ENCODE results near the gene TMEM176B.

TMEM176B gene

DNA sequence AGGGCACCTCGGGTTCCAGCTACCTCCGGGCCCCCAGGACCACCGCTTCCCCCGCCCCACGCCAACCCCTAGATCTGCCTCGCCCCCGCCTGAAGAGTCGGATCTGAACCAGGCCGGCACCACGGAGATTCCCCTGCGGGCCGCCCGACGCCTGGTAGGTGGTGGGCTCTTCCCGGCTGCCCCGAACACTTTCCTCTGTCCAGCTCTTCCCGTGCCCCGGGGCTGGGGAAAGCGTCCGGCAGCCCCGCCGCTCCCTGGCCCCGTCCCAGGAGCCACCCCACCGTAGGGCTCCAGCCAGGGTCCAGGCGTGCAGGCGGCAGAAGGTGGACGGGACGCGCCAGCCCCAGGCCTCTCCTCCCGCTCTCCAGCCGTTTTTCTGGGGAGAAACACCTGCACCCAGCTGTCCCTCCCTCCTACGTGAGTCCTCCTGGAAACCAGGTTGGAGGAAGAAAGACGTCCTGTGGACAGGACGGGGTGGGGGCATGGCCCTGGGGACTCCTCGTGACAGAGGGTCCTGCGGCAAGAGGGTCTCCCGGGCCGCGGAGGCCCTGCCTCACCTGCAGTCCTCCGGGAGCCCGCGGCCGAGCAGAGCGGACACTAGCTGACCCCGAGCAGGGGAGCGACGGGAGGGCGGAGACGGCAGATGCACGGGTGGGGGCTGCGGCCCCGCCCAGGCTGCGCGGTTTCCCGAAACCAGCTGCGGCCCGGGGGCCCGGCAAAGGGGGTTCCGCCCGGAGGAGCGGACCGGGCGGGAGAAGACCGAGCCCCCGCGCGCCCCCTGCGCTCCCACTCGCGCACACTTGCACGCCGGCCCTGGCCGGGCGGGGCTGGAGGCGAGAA is at the start of gene TMEM176B:
Gene TMEM176B, minus strand, starts transcription at position 624 of the 840 bp plus-strand sequence. CDS start 3,795 bp downstream, outside the sequence.
- H3K4me3 ChIP-seq (ENCODE audit: low read depth, low read length): peak within 1 kb of the TSS; percentile 47
- no peak for DNase-seq (ENCODE audit: low read depth)

DNA sequence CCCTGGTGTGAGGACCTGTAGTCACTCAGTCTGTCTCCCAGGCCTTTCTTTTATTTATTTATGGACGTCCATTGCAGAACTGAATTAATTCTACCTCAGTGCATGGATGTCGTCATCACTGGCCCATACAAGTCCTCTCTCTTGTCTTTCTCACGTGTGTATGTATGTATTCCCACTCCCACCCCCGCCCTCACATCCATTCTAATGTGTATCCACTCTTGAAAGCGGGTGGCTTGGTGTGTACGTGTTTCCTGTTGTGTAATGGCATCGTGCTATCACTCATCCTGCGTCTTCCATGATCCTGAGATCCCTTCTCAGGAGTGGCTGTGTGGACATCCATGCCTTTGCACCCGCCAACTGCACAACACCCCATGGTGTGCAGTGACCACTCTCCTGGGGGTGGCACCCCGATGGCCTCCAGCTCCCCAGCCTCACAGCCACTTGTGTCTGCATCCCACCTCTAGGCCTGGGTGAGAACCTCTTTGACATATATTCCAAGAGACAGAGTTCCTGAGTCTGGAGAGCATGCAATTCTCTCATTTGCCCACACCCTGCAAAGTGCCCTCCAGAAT is 49.1 kb upstream of the TMEM176B start:
- DNase-seq (ENCODE audit: low read depth): no peak
- no peak overlapping the region for H3K4me3 ChIP-seq (ENCODE audit: low read depth, low read length)

DNA sequence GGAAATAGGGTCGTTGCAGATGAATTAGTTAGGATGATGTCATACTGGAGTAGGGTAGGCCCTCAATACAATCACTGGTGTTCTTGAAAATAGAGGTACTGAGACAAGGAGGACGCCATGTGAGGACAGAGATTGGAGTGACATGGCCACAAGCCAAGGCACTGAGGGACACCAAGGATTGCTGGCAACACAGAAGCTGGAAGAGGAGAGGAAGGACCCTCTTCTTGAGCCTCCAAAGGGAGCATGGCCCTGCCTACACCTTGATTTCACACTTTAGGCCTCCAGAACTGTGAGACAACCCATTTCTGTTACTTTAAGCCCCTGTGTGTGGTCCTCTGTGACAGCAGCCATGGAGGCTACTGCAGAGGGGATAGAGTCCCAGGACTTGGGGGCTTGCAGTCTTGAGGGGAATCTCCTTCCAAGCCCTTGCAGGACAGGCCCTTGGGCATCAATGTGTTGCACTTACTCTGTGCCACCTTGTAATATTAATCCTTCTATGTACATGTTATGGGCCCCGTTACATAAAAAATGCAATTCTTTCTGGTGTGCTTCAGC is 48.5 kb upstream of the TMEM176B start:
- no peak overlapping the region for H3K4me3 ChIP-seq (ENCODE audit: low read depth, low read length)
- no peak for DNase-seq (ENCODE audit: low read depth)

DNA sequence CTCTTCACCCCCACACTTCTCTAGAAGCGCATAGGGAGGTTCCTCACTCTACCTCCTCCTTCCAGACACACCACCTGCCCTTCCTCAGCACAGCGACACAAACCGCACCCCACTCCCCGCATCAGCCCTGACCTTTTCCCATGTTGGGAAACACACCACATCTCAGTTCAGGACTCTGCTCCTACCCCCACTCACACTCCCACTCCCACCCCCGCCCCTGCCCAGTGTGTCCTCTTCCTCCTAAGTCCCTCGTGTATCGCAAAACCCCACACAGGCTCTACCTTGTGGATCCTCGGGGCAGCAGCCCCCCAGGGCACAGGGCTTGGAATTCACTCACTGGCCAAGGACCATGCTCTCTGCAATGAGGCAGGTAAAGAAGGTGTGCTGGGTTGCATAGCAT is 47.9 kb upstream of the TMEM176B start:
- H3K4me3 ChIP-seq (ENCODE audit: low read depth, low read length): no peak overlapping the region
- DNase-seq (ENCODE audit: low read depth): no peak

GRCh38 chr7:150847536-150847935 is 47.4 kb upstream of the TMEM176B start:
- H3K4me3 ChIP-seq (ENCODE audit: low read depth, low read length): no peak overlapping the region
- DNase-seq (ENCODE audit: low read depth): no peak

GRCh38 chr7:150846291-150847115 is 46.3 kb upstream of the TMEM176B start:
- DNase-seq (ENCODE audit: low read depth): no peak
- H3K4me3 ChIP-seq (ENCODE audit: low read depth, low read length): no peak overlapping the region

GRCh38 chr7:150845421-150845861 is 45.3 kb upstream of the TMEM176B start:
- DNase-seq (ENCODE audit: low read depth): no peak
- no peak overlapping the region for H3K4me3 ChIP-seq (ENCODE audit: low read depth, low read length)

DNA sequence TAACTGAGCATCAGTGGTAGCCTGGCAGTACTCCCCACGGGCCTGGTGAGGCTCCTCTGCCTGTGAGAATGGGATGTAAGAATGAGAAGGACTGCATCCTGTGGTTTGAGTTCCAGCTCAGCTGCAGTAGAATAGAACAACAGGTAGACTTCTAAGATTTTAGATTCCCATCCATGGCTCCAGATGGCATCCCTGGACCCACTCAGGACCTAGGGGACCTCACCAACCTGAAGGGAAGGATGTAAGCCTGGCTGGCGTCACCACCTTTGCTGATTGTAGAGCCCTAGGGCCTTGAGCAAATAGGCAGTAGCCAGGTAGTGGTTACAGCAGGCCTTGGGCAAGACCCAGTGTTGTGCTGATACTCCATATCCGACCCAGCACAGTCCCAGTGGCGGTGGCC is 42.6 kb upstream of the TMEM176B start:
- DNase-seq (ENCODE audit: low read depth): no peak
- no peak overlapping the region for H3K4me3 ChIP-seq (ENCODE audit: low read depth, low read length)

GRCh38 chr7:150842018-150842417 is 41.9 kb upstream of the TMEM176B start:
- DNase-seq (ENCODE audit: low read depth): no peak
- H3K4me3 ChIP-seq (ENCODE audit: low read depth, low read length): no peak overlapping the region

- H3K4me3 ChIP-seq (ENCODE audit: low read depth, low read length): no peak overlapping the region
- DNase-seq (ENCODE audit: low read depth): no peak
Observed at GRCh38 chr7:150838965-150839650, 38.9 kb upstream of the TMEM176B start.

GRCh38 chr7:150835702-150836280 is 35.6 kb upstream of the TMEM176B start:
- DNase-seq (ENCODE audit: low read depth): no peak
- no peak overlapping the region for H3K4me3 ChIP-seq (ENCODE audit: low read depth, low read length)

GRCh38 chr7:150835019-150835418 is 34.9 kb upstream of the TMEM176B start:
- DNase-seq (ENCODE audit: low read depth): no peak
- H3K4me3 ChIP-seq (ENCODE audit: low read depth, low read length): no peak overlapping the region

- H3K4me3 ChIP-seq (ENCODE audit: low read depth, low read length): no peak overlapping the region
- no peak for DNase-seq (ENCODE audit: low read depth)
Observed at GRCh38 chr7:150831851-150832250, 31.7 kb upstream of the TMEM176B start.

DNA sequence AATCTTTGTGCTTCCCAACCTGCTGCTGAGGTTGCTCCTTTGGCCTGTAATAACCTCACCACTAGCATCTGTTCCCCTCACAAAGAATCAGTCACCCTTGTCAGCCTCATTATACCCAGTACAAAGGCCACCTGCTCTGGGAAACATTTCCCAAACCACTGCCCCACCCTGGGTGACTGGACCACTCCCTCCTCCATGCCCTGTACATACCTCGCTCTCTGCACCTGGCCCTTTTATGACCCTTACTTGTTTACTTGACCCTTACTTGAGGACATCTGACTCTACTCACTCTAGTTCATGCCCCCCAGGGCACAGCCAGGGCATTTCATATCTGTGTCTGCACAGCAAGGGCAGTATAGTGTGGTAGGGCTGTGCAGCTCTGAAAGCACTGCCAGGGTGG is 30.8 kb upstream of the TMEM176B start:
- no peak for DNase-seq (ENCODE audit: low read depth)

GRCh38 chr7:150829426-150829825 is 29.3 kb upstream of the TMEM176B start:
- H3K4me3 ChIP-seq (ENCODE audit: low read depth, low read length): no peak overlapping the region
- no peak for DNase-seq (ENCODE audit: low read depth)

More for the DNA sequence above, 30.8 kb upstream of the TMEM176B start:
- no peak overlapping the region for H3K4me3 ChIP-seq (ENCODE audit: low read depth, low read length)

GRCh38 chr7:150828384-150828783 is 28.2 kb upstream of the TMEM176B start:
- no peak overlapping the region for H3K4me3 ChIP-seq (ENCODE audit: low read depth, low read length)
- no peak for DNase-seq (ENCODE audit: low read depth)

DNA sequence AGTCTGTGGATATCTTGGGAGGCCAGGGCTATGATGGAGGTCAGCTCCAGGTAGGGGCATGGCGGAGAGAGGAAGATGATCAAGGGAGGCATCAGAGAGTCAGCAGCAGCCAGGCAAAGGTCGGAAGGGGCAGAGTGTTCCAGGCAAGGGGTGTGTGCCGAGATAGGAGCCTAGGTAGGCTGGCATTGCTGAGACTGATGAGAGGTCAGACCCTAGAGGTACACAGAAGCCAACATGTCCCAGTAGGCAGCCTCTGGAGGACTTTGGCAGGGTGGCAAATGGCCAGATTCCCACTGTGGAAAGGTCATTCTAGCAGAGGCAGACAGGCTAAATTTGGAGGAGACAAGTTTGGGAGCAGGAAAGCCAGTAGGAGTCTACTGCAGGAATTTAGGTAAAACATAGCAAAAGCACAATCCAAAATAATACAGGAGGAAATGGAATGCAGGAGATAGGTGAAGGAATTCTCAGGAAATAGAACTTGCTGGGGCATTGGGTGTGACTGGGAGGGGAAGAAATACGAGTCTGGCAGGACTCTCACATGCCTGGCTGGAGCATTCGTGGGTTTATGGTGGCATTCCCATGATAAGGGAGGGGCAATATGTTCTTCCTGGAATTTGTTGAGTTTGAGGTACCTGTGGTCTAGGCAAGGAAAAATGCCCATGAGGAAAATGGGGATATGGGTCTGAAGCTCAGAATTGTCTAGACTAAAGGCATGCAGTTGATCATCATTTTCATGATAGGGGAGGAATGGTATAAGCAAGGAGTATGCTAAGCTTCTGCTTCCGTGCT is 26.1 kb upstream of the TMEM176B start:
- no peak overlapping the region for H3K4me3 ChIP-seq (ENCODE audit: low read depth, low read length)
- DNase-seq (ENCODE audit: low read depth): no peak

Measured in skeletal muscle cell (primary cell).